Panc1 (cell line): ENCODE data around the gene SLCO3A1. TPM values are rescaled to one million over a fixed set of nuclear protein-coding genes. Genes with fewer than 3 reads are reported as not detected.

Experiments
- ATAC-seq: fragments of 200-7000 bp; cut with Tn5 transposase; 2 replicates; pipeline ENCODE4 v1.9.1; 2020; ENCODE audit warnings: mild to moderate bottlenecking, moderate library complexity
- BruUV-seq: library from RNA; stranded (reverse); fragments of 400-500 nt; replicated peaks from 2 replicates; lab custom pipeline; 2021; lab: Mats Ljungman, UMichigan
- CTCF ChIA-PET: fragments of 300-600 bp; sonication (Branson Sonifier 250); formaldehyde crosslinking; loops from one replicate; lab custom pipeline; 2022; ENCODE audit warnings: antibody characterized with exemption; lab: Charles Lee
- POLR2A ChIA-PET: fragments of 300-600 bp; sonication (Branson Sonifier 250); formaldehyde crosslinking; loops from one replicate; lab custom pipeline; 2022; ENCODE audit warnings: antibody characterized with exemption; lab: Charles Lee
- DNase-seq: peaks from one replicate; pipeline ENCODE4 v3.0.0-alpha.2; 2010; ENCODE audit warnings: low read depth, low spot score
- H3K27ac ChIP-seq: 2 replicates; pipeline ENCODE4 v1.5.1; 2011; ENCODE audit warnings: mild to moderate bottlenecking, low read length, inconsistent platforms
- H3K27me3 ChIP-seq: fragments of 200-500 bp; sonication (Bioruptor generic); 2 replicates; pipeline ENCODE4 v1.6.0; 2014; ENCODE audit warnings: low read length, inconsistent platforms; ENCODE audit not compliant: control insufficient read depth, insufficient read depth
- H3K36me3 ChIP-seq: fragments of 200-500 bp; sonication (Bioruptor generic); 2 replicates; pipeline ENCODE4 v1.5.1; 2014; ENCODE audit warnings: inconsistent platforms, mild to moderate bottlenecking, low read length, moderate library complexity; ENCODE audit not compliant: control insufficient read depth, insufficient read depth
- H3K4me1 ChIP-seq: 2 replicates; pipeline ENCODE4 v1.5.1; 2011; ENCODE audit warnings: inconsistent platforms, mild to moderate bottlenecking, low read length, moderate library complexity; ENCODE audit not compliant: control insufficient read depth, insufficient read depth
- H3K4me3 ChIP-seq, 2 experiments: 2 replicates each; pipeline ENCODE4 v1.5.1; 2011 to 2012; ENCODE audit warnings: low read depth in 2 of 2, low read length in 2 of 2, mild to moderate bottlenecking in 2 of 2, inconsistent platforms in 1 of 2, moderate library complexity in 1 of 2
- H3K9me3 ChIP-seq: fragments of 200-500 bp; sonication (Bioruptor generic); 2 replicates; pipeline ENCODE4 v1.5.1; 2014; ENCODE audit warnings: low read depth, mild to moderate bottlenecking, inconsistent platforms, low read length, moderate library complexity; ENCODE audit not compliant: control insufficient read depth, insufficient read depth
- CTCF ChIP-seq: fragments of 450-650 bp; IDR thresholded peaks from 2 replicates; pipeline ENCODE4 v1.5.1; 2017; ENCODE audit warnings: mild to moderate bottlenecking
- POLR2AphosphoS5 ChIP-seq: IDR thresholded peaks from 2 replicates; pipeline ENCODE4 v1.6.1; 2012; ENCODE audit warnings: mild to moderate bottlenecking, low read depth, low read length, moderate library complexity
- REST ChIP-seq, 2 experiments: IDR thresholded peaks; 2 replicates each; pipeline ENCODE4 v1.6.1; 2011 to 2012; ENCODE audit warnings: low read depth in 2 of 2, control low read depth in 1 of 2, low read length in 1 of 2, mild to moderate bottlenecking in 1 of 2, moderate library complexity in 1 of 2; ENCODE audit not compliant: insufficient read depth in 1 of 2
- SIN3A ChIP-seq: IDR thresholded peaks from 2 replicates; pipeline ENCODE4 v1.6.1; 2012; ENCODE audit warnings: low read depth, mild to moderate bottlenecking, low read length, moderate library complexity, borderline replicate concordance; ENCODE audit not compliant: insufficient read depth
- TCF7L2 ChIP-seq: IDR thresholded peaks from 2 replicates; pipeline ENCODE4 v1.6.1; 2011; ENCODE audit warnings: mild to moderate bottlenecking, low read depth, low read length, inconsistent platforms
- in situ Hi-C: cut with HindIII; loops from 2 replicates; pipeline ENCODE4 v1.10.0; 2016; ENCODE audit warnings: low sequenced_read_pairs, low pct_unique_long_range_greater_than_20kb
- intact Hi-C: fragments of 100-400 bp; cut with micrococcal nuclease; formaldehyde crosslinking; loops from one replicate; pipeline ENCODE4 v1.10.0; 2022; ENCODE audit not compliant: unreplicated experiment
- total RNA-seq: library from RNA; stranded (reverse); gene quantifications from one replicate; pipeline ENCODE4 v1.2.1, GENCODE V29; 2021; ENCODE audit not compliant: unreplicated experiment

The SLCO3A1 gene
- total RNA-seq, 1 experiment from 2014 or later: 20.6 TPM

- Histone ChIP-seq H3K27me3 (no peaks in the 10 kb centered on the region), H3K27ac (no peak overlapping the region), H3K4me1 (peaks cover 13% of the 10 kb centered on the region), H3K36me3 (no peaks in the 10 kb centered on the region), H3K4me3 (no peak overlapping the region), H3K9me3 (no peaks in the 10 kb centered on the region)
- intact Hi-C loops: no loop called here
- ChIA-PET POLR2A (no interaction called here), CTCF (no interaction called here)
- ATAC-seq (no peak), DNase-seq (no peak)
- no TSS peak for BruUV-seq
- TF ChIP-seq REST (IDR thresholded peaks at IDR 0.05; ENCODE audit: insufficient read depth in 1 of 2, low read depth in 2 of 2, low read length in 1 of 2) (no peak), TCF7L2 (no peak), CTCF (no peak), SIN3A (no peak), POLR2AphosphoS5 (no peak)
- in situ Hi-C loops: no loop called here
Observed at GRCh38 chr15:91857224-91857585, 3.7 kb downstream of the SLCO3A1 start.

GRCh38 chr15:91857772-91858171 is 4.3 kb downstream of the SLCO3A1 start:
- TF ChIP-seq POLR2AphosphoS5 (no peak), REST (IDR thresholded peaks at IDR 0.05; ENCODE audit: insufficient read depth in 1 of 2, low read depth in 2 of 2, low read length in 1 of 2) (no peak), SIN3A (no peak), TCF7L2 (no peak), CTCF (no peak)
- ChIA-PET POLR2A (no interaction called here), CTCF (no interaction called here)
- intact Hi-C loops (loop anchor here (2.0 kb wide), 1 partner anchor 219 kb away; no protein-coding TSS in a partner anchor), in situ Hi-C loops (no loop called here)
- no peaks in the 10 kb centered on the region for H3K9me3 ChIP-seq
- H3K4me1 ChIP-seq: peaks cover 11% of the 10 kb centered on the region
- DNase-seq: no peak
- no peak overlapping the region for H3K27ac ChIP-seq
- BruUV-seq: no TSS peak
- no peaks in the 10 kb centered on the region for H3K36me3 ChIP-seq
- no peaks in the 10 kb centered on the region for H3K27me3 ChIP-seq
- ATAC-seq: no peak
- no peak overlapping the region for H3K4me3 ChIP-seq
